HG03432 (cell line): ENCODE measurements around the gene GTF2H4.

ENCODE experiments used
- ATAC-seq: cut with Tn5 transposase; IDR thresholded peaks from one replicate; pipeline ENCODE4 v1.9.1; 2021; ENCODE audit warnings: mild to moderate bottlenecking, moderate library complexity; ENCODE audit not compliant: unreplicated experiment

The GTF2H4 gene

DNA sequence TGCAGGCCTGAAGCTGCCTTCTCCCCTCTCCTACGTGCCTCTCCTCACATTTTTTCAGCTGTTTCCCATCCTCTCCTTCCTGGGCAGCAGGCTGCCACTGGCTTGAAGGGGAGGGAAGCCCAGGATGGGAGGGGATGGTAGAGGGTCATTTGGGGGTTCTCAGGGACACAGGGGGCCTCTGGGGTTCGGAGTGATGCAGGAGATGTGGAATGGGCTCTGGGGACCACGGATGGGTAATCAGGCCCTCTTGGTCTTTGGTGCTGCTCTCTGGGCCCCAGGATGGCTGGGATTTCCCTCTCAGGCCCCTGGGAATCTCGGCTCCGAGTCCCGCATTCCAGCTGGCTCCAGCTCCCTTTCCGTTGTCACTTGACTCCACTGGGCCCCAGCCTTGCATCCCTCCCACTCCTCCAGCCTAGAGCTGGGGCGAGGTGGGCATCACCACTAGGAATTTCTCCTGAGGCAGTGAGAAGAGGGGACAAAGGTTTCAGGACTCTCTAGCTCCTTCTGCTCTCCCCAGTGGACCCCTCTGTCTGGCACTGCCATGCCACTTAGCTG is 25.7 kb upstream of the GTF2H4 start:
- ATAC-seq: no peak

DNA sequence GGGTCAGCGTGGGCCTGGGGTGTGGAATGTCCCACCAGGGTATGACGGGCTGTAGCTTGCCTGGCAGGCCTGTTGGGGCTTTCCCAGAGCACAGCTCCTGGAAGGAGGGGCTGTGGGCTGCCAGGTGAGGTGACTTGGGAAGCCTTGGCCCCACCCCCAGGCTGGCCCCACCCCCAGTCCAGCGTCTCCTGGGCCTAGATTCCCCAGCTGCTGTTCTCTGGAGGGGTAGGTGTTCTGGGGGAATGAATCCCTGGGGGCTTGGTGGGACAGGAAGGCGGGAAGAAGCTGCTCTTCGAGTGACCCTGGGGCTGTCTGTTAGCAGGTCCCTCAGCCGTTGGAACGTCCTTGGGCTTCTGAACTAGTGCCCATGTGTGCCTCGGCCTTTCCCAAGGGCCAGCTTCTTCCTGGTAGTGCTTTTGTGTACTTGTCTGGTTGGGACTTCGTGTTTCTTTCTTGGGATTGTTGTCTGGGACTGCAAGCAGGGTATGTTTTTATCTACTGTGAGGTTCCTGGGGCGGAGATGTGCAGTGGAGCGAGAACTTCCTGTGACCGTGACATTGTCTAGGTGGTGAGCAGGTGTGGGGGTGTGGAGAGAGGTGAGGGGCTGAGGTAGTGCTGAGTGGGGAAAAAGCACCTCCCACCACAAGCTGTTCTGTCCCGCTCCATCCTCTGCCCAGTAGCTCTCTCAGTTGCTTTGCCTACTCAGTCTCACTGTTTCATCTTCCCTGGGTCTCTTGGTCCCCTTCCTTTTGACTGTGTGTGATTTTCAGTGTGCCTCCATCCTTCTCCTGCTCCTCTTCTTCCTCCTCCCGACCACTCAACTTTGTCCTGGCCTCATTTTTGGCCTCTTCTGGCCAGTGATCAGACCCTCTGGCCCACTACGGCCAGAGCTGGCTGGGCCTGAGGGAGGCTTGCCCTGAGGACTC is 25.0 kb upstream of the GTF2H4 start:
- ATAC-seq: no peak

DNA sequence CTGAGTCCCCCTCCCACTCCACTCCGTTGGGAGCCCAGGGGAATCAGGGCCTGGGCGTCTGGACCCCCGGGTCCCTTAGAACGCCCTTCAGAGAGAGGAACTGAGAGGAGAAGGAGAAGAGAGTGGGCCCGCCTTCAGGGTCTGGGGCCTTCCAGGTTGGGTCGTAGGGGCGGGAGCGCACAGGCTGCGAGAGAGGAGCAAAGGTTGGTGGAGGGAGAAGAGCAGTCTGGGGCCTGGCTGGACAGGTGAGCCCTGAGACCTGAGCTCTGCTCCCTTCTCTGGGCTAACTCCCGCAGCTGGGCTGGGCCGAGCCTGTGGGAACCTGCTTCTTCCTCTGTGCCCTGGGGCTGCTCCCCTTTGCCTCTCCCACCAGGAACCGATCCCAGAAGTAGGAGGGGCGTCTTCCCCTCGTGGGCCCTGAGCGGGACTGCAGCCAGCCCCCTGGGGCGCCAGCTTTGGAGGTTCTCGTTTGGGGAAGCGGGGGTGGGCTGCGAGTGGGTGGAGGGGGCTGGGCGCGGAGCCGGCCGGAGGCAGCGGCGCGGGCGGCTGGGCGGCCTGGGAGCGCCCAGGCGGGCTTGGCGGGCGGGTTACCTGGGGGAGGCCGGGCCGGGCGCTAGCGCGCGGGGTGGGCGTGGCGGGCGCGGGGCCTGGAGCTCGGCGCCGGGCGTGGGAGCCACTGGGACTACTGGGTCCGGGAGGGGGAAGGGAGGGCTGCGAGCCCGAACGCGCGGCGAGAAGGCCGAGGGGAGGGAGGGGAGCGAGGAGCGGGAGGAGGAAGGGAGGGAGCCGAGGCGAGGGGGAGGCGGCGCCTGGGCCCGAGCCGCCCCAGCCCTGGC is 24.1 kb upstream of the GTF2H4 start, which contains the start of gene DDR1:
TSS of gene DDR1 (plus strand) at position 835 of the 836 bp plus-strand sequence. CDS start 4,211 bp downstream, outside the sequence.
- no peak for ATAC-seq

DNA sequence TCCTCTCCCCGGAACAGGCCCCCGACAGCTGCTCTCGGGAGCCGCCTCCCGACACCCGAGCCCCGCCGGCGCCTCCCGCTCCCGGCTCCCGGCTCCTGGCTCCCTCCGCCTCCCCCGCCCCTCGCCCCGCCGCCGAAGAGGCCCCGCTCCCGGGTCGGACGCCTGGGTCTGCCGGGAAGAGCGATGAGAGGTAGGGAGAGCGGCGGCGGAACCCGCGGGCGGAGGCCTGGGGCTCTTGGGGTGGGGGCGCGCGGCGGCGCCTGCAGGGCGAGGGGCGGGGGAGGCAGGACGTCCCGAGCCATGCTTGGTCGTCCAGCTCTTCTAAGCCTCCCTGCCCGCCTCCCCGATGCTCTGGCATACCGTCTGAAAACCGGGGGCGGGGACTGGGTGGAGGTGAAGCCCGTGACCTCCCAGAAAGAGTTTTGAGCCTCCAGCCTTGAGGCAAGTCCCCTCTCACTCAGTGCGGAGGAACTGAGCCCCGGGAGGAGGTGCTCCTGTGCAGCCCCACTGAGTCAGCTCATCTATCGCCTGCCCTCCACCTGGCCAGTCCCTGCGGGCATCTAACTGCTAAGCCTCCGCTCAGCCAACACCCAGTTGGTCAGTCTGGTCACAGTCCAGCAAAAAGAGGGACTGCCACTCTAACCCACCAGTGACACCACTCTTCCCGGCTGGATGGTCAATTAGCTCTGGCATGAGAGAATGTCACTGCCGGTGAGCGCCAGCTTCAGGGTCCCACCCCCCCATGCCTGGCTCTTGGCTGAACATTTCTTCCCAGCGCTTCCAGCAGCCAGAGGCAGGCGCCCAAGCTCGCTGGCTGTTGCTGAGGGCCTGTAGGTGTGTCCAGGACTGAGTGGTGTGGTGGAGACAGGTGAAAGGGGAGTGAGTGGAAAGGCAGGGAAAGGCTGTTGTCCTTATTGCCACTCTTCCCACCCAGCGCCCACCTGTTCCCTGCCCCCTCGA is 23.2 kb upstream of the GTF2H4 start:
- no peak for ATAC-seq

DNA sequence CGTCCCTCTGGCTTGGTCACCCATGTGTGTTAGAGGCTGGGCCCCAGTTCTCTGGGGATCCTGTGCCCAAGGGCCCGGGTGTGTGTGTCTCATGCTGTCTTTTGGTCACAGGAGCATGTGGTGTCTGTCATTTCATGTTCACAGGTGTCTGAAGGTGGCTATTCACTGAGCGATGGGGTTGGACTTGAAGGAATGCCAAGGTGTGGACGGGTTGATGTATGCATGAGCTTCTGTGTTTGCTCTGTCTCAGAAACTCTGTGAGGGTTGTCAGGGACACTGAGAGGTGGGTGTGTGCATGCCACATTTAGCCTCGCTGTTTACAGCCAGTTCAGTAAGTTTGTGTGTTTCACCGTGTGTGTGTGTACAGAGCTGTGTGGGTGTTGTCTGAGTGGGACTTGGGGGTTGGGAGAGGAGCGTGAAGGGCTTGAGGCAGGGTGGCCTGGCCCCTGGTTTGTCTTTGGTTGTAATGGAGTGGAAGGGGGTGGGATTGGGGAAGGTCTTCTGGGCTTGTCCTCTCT is 22.5 kb upstream of the GTF2H4 start:
- no peak for ATAC-seq

DNA sequence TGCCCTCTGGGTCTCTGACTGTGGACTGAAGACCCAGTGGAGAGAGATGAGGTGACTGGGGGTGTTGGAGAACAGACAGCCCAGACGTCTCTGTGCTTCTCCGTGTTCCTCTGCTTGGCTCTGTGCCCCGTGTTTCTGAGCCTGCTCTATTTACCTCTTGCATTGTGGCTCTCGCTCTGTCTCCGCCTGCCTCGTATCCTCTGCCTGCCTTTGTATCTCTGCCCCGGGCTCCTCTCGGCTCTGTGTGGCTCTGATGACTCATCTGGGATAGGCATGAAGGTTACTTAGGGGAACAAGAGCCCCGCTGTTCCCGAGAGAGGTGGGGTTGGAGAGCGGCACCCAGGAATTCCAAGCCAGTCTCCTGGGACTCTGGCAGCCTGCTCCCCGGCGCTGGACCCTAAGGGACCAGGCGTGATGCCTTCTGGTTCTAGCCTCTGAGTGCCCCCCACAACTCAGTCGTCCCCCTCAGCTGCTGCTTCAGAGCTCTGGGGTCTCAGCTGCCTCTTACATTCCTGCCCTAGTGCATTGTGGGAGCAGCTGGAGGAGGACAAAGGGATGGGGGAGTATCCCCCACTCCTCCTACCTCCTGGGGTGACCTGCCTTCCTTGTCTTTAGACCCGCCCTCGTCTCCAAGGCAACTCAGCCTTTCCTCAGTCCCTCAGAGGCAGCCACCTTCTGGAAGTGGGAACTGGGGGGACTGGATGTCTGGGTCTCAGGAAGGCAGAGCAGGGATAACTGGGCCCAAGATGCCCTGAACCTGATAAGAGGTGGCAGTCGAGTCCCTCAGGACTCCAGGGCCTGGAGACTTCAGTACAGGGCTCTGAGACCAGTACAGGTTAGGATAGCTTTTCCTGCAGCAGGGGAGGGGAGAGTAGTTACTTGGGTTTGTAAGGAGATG is 21.8 kb upstream of the GTF2H4 start:
- no peak for ATAC-seq

DNA sequence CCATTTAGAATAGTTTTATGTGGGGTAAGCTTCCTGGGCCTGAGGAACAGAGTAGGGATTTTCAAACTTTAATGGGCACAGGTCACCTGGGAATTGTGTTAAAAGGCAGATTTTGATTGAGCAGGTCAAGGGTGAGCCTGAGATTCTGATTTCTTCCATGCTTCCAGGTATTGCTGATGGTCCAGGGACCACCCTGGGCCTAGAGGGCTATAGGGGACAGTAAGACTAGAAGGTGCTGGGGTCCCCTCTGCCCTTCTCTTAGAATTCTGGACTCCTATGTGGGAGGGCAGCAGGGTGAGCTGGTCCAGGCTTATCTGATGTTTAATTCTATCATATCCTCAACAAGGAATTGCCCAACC is 21.1 kb upstream of the GTF2H4 start:
- no peak for ATAC-seq

DNA sequence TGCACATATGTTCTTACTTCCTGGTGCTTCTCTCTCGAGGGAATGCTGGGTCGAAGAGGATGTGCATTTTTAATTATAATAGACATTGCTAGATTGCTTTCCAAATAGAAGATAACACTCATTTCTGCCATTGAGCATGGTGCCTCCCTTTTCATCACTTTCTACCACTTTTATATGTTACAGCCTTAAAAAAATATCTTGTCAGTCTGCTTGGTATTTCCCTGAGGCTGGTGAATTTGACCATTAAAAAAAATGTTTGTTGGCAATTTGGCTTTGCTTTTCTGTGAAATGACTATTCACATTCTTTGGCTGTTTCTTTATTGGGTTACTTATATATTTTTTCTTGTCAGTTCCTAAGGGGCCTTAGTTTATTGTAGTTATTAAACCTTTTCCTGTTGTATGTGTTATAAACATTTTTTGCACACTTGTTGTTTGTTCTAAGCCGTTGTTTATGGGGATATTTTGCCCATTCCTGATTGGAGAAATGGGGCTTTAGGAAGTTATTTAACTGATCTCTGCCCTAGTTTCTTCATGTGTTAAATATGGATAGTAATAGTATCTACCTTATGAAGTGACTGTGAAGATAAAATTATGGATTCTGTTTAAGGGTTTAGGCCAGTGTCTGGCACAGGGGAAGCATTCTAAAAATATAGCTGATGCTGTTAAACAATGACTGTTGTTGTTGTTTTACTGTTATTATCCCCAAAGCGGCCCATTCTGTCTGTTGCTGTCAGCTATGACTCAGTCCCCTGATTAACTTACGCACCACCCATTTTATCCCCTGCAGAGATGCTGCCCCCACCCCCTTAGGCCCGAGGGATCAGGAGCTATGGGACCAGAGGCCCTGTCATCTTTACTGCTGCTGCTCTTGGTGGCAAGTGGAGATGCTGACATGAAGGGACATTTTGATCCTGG is 19.8 kb upstream of the GTF2H4 start:
- no peak for ATAC-seq

DNA sequence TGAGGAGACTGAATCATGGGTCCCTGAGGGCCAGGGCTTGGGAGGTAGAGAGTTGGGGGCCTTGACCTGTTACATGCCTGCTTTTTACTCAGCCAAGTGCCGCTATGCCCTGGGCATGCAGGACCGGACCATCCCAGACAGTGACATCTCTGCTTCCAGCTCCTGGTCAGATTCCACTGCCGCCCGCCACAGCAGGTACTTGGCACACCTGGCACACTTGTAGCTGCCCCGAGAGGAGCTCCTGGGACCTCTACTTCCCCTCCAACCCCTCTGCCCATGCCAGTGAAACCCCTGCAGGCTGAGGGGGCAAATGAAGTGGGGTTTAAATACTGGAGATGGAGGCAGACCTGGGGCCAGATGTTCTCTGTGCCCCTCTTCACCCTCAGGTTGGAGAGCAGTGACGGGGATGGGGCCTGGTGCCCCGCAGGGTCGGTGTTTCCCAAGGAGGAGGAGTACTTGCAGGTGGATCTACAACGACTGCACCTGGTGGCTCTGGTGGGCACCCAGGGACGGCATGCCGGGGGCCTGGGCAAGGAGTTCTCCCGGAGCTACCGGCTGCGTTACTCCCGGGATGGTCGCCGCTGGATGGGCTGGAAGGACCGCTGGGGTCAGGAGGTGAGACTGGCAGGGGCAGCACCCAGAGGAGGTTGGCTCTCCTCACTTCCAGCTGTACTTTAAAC is 19.1 kb upstream of the GTF2H4 start:
- ATAC-seq: no peak

DNA sequence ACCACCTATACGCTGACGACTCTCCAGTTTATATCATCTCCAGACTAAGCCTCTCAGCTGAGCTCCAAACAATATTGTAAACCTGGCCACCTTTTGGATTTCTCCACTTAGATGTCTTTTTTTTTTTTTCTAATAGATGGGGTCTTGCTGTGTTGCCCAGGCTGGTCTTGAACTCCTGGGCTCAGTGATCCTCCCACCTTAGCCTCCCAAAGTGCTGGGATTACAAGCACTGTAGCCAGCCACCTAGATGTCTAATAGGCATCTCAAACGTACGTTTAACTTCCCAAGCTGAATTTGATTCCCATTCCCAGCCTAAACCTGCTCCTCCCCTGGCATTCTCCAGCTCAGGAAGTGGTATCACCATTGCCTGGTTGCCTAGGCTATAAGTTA is 18.5 kb upstream of the GTF2H4 start:
- ATAC-seq: no peak

DNA sequence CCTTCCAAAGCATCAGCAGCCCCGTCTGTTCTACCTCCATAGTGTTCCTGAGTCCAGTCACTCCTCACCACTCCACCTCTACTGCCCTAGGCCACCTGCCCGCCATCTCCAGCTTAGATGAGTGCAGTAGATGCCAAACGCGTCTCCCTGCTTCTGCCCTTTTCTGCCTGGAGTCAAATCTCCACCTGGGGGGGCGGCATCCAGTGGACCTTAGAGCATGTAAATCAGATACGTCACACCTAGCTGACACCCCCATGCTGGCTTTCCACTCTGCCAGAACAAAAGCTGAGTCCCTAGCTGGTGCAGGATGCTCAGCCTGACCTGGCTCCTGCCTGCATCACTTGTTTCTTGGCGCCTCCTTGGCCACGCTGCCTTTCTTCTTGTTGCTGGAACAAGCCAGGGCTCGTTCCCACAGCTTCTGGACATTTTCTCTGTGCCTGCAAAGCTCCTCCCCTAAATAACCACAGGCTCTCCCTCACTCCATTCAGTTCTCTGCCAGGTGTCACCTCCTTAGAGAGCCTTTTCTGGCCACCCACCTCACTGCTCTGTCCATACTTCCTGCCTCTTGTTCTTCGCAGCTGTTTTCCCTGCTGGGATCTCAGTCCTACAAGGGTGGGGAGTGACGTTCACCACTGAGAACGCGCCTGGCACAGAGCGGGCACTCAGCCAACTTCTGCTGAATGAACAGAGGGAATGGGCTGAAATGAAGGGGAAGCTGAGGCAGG is 17.9 kb upstream of the GTF2H4 start:
- ATAC-seq: no peak

DNA sequence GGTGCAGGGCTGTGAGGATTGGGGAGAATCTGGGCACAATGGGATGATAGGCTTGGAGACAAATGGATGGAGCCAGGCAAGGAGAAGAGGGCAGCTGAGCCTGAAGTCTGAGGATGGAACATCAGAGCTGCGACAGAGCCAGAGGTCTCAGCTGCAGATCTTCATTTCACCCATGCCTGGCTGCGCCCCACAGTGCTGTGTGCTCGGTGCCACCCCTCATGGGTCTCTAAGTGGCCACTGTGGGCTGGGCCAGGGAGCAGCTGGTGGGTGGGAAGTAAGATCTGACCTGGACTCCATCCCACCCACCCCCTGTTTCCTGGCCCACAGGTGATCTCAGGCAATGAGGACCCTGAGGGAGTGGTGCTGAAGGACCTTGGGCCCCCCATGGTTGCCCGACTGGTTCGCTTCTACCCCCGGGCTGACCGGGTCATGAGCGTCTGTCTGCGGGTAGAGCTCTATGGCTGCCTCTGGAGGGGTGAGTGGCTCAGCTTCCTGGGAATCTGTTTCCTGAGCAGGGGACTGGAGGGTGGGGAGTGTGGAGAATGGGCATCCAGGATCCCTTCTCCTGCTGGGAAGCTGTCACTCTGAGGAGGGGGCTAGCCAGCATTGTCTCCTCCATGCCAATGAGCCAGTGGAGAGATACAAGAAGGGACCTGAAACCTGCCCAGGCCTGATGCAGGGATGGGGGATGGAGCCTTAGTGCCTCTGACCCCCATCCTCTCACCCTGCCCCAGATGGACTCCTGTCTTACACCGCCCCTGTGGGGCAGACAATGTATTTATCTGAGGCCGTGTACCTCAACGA is 17.2 kb upstream of the GTF2H4 start:
- ATAC-seq: no peak

DNA sequence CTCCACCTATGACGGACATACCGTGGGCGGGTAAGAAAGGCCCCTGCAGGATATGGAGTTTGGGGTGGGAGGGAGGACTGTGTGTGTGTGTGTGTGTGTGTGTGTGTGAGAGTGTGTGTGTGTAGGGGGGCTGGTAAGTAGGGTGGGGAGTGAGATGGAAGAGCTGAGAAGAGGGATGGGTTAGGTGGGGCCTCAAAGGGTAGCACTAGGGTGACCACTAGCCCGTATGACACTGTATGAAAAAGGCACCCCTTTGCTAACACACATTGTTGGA is 16.6 kb upstream of the GTF2H4 start:
- ATAC-seq: no peak

DNA sequence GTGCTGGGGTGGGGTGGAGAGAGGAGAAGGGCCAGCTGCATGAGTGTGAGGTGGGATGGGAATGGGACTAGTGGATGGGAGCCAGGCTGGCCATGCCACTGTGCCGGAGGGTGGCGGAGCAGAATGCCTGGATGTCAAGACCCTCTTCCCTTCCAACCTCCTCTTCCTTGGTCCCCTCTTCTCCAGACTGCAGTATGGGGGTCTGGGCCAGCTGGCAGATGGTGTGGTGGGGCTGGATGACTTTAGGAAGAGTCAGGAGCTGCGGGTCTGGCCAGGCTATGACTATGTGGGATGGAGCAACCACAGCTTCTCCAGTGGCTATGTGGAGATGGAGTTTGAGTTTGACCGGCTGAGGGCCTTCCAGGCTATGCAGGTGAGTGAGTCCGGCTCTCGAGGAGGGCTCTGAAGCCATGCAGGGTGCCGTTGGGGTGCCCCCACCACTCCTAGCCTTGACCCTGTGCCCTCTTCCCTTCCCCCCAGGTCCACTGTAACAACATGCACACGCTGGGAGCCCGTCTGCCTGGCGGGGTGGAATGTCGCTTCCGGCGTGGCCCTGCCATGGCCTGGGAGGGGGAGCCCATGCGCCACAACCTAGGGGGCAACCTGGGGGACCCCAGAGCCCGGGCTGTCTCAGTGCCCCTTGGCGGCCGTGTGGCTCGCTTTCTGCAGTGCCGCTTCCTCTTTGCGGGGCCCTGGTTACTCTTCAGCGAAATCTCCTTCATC is 16.0 kb upstream of the GTF2H4 start:
- ATAC-seq: no peak

DNA sequence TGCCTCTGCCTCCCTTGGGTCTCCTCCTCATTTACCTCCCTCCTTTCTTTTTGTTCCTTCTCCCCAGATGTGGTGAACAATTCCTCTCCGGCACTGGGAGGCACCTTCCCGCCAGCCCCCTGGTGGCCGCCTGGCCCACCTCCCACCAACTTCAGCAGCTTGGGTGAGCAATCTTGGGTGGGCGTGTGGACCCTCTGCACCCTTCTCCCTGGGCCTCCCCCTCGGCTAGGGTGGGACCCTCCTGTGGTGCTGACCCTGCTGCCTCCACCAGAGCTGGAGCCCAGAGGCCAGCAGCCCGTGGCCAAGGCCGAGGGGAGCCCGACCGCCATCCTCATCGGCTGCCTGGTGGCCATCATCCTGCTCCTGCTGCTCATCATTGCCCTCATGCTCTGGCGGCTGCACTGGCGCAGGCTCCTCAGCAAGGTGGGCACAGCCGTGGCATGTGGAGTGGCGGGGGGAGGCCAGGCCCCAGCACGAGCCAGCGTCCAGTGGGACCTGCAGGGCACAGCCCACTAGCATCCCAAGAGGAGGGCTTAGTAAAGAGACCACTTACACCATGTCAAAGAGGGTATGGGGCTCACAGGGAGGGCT is 14.9 kb upstream of the GTF2H4 start:
- ATAC-seq: no peak
